Endothelial cell of umbilical vein (primary cell): Measurements from ENCODE around the gene LSM3.

ENCODE experiments used
- CTCF ChIP-seq, 2 donors: IDR thresholded peaks; 1 replicate in 1 of 2; 2 replicates in 1 of 2; pipeline ENCODE4 v1.5.1; 2011; ENCODE audit warnings: low read length in 2 of 2, mild to moderate bottlenecking in 2 of 2, moderate library complexity in 2 of 2, control low read depth in 1 of 2, inconsistent platforms in 1 of 2, low read depth in 1 of 2; ENCODE audit not compliant: insufficient read depth in 1 of 2; ENCODE audit errors: extremely low read depth in 1 of 2
- EZH2 ChIP-seq: IDR thresholded peaks from 2 replicates; pipeline ENCODE4 v1.6.1; 2012; ENCODE audit warnings: borderline replicate concordance, low read depth, mild to moderate bottlenecking, moderate library complexity, low read length, inconsistent platforms; ENCODE audit not compliant: severe bottlenecking
- POLR2AphosphoS5 ChIP-seq: IDR thresholded peaks from 2 replicates; pipeline ENCODE4 v1.6.1; 2012; ENCODE audit warnings: low read depth, mild to moderate bottlenecking, control low read depth, low read length, moderate library complexity; ENCODE audit not compliant: insufficient read depth

- TF ChIP-seq CTCF (IDR thresholded peaks at IDR 0.05; ENCODE audit: extremely low read depth in 1 of 2, insufficient read depth in 1 of 2, low read depth in 1 of 2, low read length in 2 of 2): no peak
- no peak for TF ChIP-seq EZH2
- no peak for TF ChIP-seq POLR2AphosphoS5
These were observed 44.7 kb upstream of the LSM3 start for GRCh38 chr3:14133876-14134275.
